ENCODE results near the gene KCNK6. TPM values are rescaled to one million over a fixed set of nuclear protein-coding genes. Genes with fewer than 3 reads are reported as not detected.

The KCNK6 gene
- total RNA-seq, 4 donors from 2014 or later: 2.3 to 13.0 (median 4.2) TPM

GRCh38 chr19:38293281-38293680, 26.4 kb upstream of the KCNK6 start:
- 91% methylated on average over 9 of the region's 9 CpGs for WGBS
- Histone ChIP-seq H3K27me3 (no peaks in the 10 kb centered on the region), H3K27ac (replicated peaks in 1 of 4) (no peak overlapping the region), H3K4me1 (peaks cover 0 to 11% (median 7%) of the 10 kb centered on the region in 4 donors), H3K36me3 (peaks cover 0 to 19% (median 0%) of the 10 kb centered on the region in 4 donors), H3K9me3 (no peaks in the 10 kb centered on the region), H3K4me3 (no peak overlapping the region)
- intact Hi-C loops (cut with DNase I): no loop called here
- TF ChIP-seq EP300 (IDR thresholded peaks at IDR 0.05): no peak
- TF ChIP-seq POLR2A (IDR thresholded peaks at IDR 0.05; ENCODE audit: low read depth): no peak
- TF ChIP-seq POLR2AphosphoS5 (IDR thresholded peaks at IDR 0.05): no peak
- no peak for TF ChIP-seq CTCF (IDR thresholded peaks at IDR 0.05)
- DNase-seq (ENCODE audit: extremely low spot score): no peak

GRCh38 chr19:38294090-38294489, 25.6 kb upstream of the KCNK6 start:
- no peak for DNase-seq (ENCODE audit: extremely low spot score)

GRCh38 chr19:38298821-38299680, 20.6 kb upstream of the KCNK6 start:
- intact Hi-C loops (cut with DNase I): no loop called here
- H3K27me3 ChIP-seq: no peaks in the 10 kb centered on the region
- no peaks in the 10 kb centered on the region for H3K9me3 ChIP-seq
- no peak for TF ChIP-seq POLR2A (IDR thresholded peaks at IDR 0.05; ENCODE audit: low read depth)
- no peak for TF ChIP-seq EP300 (IDR thresholded peaks at IDR 0.05)
- no peak for TF ChIP-seq POLR2AphosphoS5 (IDR thresholded peaks at IDR 0.05)
- TF ChIP-seq CTCF (IDR thresholded peaks at IDR 0.05): no peak
- no peaks in the 10 kb centered on the region for H3K4me1 ChIP-seq
- WGBS: 64% methylated on average over 11 of the region's 11 CpGs
- H3K4me3 ChIP-seq: no peak overlapping the region
- H3K27ac ChIP-seq (replicated peaks in 1 of 4): no peak overlapping the region
- no peak for DNase-seq (ENCODE audit: extremely low spot score)
- no peaks in the 10 kb centered on the region for H3K36me3 ChIP-seq

More at GRCh38 chr19:38294090-38294489, 25.6 kb upstream of the KCNK6 start:
- H3K9me3 ChIP-seq: no peaks in the 10 kb centered on the region
- peaks cover 0 to 11% (median 7%) of the 10 kb centered on the region in 4 donors for H3K4me1 ChIP-seq
- no peak overlapping the region for H3K4me3 ChIP-seq
- no peak for TF ChIP-seq POLR2AphosphoS5 (IDR thresholded peaks at IDR 0.05)
- no peak for TF ChIP-seq CTCF (IDR thresholded peaks at IDR 0.05)
- no peak for TF ChIP-seq EP300 (IDR thresholded peaks at IDR 0.05)
- TF ChIP-seq POLR2A (IDR thresholded peaks at IDR 0.05; ENCODE audit: low read depth): no peak
- peaks cover 0 to 19% (median 0%) of the 10 kb centered on the region in 4 donors for H3K36me3 ChIP-seq
- WGBS: 82% methylated on average over 8 of the region's 8 CpGs
- no peaks in the 10 kb centered on the region for H3K27me3 ChIP-seq
- no peak overlapping the region for H3K27ac ChIP-seq (replicated peaks in 1 of 4)
- intact Hi-C loops (cut with DNase I): no loop called here

GRCh38 chr19:38303517-38304351, 15.9 kb upstream of the KCNK6 start, which contains the start of gene C19orf33:
Gene C19orf33 (plus strand): TSS chr19:38304251. CDS start chr19:38304262, 11 bp downstream.
- DNase-seq (ENCODE audit: extremely low spot score): no peak
- H3K9me3 ChIP-seq: no peaks in the 10 kb centered on the region
- H3K4me1 ChIP-seq: peaks cover 0 to 3% (median 0%) of the 10 kb centered on the region in 4 donors
- peak; percentile 15 to 36 for TF ChIP-seq POLR2AphosphoS5 (IDR thresholded peaks at IDR 0.05)
- TF ChIP-seq EP300 (IDR thresholded peaks at IDR 0.05): no peak
- no peak for TF ChIP-seq CTCF (IDR thresholded peaks at IDR 0.05)
- TF ChIP-seq POLR2A (IDR thresholded peaks at IDR 0.05; ENCODE audit: low read depth): no peak
- H3K27me3 ChIP-seq: no peaks in the 10 kb centered on the region
- intact Hi-C loops (cut with DNase I): no loop called here
- H3K36me3 ChIP-seq: peaks cover 13 to 45% (median 34%) of the 10 kb centered on the region in 4 donors
- peak within 1 kb of the TSS in 2 of 4 donors; percentile 43 to 54 for H3K27ac ChIP-seq (replicated peaks in 1 of 4)
- WGBS: 64% methylated on average over 15 of the region's 28 CpGs
- peak within 1 kb of the TSS in 3 of 4 donors; percentile 13 to 42 (median 20) for H3K4me3 ChIP-seq
